Measurements from ENCODE around the gene NAV3.

NAV3 gene

GRCh38 chr12:77925536-77926108 lies 94.9 kb downstream of the NAV3 start:
- DNase-seq = peak; percentile 83

GRCh38 chr12:77928078-77928477 lies 97.4 kb downstream of the NAV3 start:
- no peak for DNase-seq

- DNase-seq = no peak
Measured at GRCh38 chr12:77932216-77932615, 101.5 kb downstream of the NAV3 start.

- DNase-seq = no peak
Measured at GRCh38 chr12:77938301-77938700, 107.6 kb downstream of the NAV3 start.

- DNase-seq = no peak
Measured at GRCh38 chr12:77940011-77940423, 109.3 kb downstream of the NAV3 start.

GRCh38 chr12:77940567-77940966 lies 109.9 kb downstream of the NAV3 start:
- DNase-seq = no peak

GRCh38 chr12:77941401-77941800 lies 110.7 kb downstream of the NAV3 start:
- no peak for DNase-seq

GRCh38 chr12:77943466-77943865 lies 112.8 kb downstream of the NAV3 start:
- DNase-seq = no peak

GRCh38 chr12:77946541-77947061 lies 115.9 kb downstream of the NAV3 start:
- DNase-seq = no peak

- no peak for DNase-seq
Measured at GRCh38 chr12:77947330-77947729, 116.6 kb downstream of the NAV3 start.

GRCh38 chr12:77947746-77948145 lies 117.1 kb downstream of the NAV3 start:
- DNase-seq = no peak

- no peak for DNase-seq
Measured at GRCh38 chr12:77949943-77950342, 119.2 kb downstream of the NAV3 start.

- no peak for DNase-seq
Measured at GRCh38 chr12:77953528-77954205, 123.0 kb downstream of the NAV3 start.

- no peak for DNase-seq
Measured at GRCh38 chr12:77954206-77954555, 123.5 kb downstream of the NAV3 start.

GRCh38 chr12:77957062-77957461 lies 126.4 kb downstream of the NAV3 start:
- DNase-seq = no peak

GRCh38 chr12:77963576-77964178 lies 133.0 kb downstream of the NAV3 start:
- no peak for DNase-seq

- DNase-seq = no peak
Measured at GRCh38 chr12:77965790-77966189, 135.1 kb downstream of the NAV3 start.

- no peak for DNase-seq
Measured at GRCh38 chr12:77968021-77968420, 137.3 kb downstream of the NAV3 start.

GRCh38 chr12:77968571-77968970 lies 137.9 kb downstream of the NAV3 start:
- DNase-seq = no peak

- DNase-seq = no peak
Measured at GRCh38 chr12:77973579-77973978, 142.9 kb downstream of the NAV3 start.

- no peak for DNase-seq
Measured at GRCh38 chr12:77974645-77975044, 144.0 kb downstream of the NAV3 start.

GRCh38 chr12:77979597-77980250 lies 149.0 kb downstream of the NAV3 start:
- no peak for DNase-seq

- no peak for DNase-seq
Measured at GRCh38 chr12:77980782-77981181, 150.1 kb downstream of the NAV3 start.

- no peak for DNase-seq
Measured at GRCh38 chr12:77983859-77984258, 153.2 kb downstream of the NAV3 start.

Data from NCI-H2227 treated with DMSO at 0.1 percent for 48 hours (cell line).